HT1080 (cell line): ENCODE measurements around the gene KLC1. TPM values are rescaled to one million over a fixed set of nuclear protein-coding genes. Genes with fewer than 3 reads are reported as not detected.

Experiments used
- DNase-seq: peaks from one replicate; pipeline ENCODE4 v3.0.0-alpha.2; 2015; ENCODE audit warnings: low read depth
- total RNA-seq: library from RNA; depleted of rRNA; stranded (reverse); fragments of >200 nt; shearing (Covaris generic); gene quantifications from 2 replicates; pipeline ENCODE4 v1.2.3, GENCODE V29; 2014

The KLC1 gene
- total RNA-seq, 1 experiment from 2014 or later: 163 TPM

DNA sequence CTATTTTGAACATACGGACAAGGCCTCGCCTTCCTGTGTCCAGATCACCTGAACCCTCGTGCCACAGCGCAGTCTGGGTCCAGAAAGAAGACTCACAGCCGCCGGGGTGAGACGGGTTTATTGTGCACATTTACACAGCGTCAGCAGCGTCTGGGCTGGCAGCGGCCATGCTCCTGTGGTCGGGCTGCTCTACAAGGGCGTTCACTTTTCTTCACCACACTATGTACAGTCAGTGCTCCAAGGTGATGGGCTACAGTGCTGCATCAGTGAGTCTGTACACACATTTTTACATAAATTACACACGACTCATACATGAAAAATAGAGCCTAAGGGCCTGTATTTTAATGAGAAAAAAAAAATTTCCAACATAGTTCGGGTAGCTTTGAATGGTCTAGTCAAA, 104.6 kb downstream of the KLC1 start:
- DNase-seq: no peak

DNA sequence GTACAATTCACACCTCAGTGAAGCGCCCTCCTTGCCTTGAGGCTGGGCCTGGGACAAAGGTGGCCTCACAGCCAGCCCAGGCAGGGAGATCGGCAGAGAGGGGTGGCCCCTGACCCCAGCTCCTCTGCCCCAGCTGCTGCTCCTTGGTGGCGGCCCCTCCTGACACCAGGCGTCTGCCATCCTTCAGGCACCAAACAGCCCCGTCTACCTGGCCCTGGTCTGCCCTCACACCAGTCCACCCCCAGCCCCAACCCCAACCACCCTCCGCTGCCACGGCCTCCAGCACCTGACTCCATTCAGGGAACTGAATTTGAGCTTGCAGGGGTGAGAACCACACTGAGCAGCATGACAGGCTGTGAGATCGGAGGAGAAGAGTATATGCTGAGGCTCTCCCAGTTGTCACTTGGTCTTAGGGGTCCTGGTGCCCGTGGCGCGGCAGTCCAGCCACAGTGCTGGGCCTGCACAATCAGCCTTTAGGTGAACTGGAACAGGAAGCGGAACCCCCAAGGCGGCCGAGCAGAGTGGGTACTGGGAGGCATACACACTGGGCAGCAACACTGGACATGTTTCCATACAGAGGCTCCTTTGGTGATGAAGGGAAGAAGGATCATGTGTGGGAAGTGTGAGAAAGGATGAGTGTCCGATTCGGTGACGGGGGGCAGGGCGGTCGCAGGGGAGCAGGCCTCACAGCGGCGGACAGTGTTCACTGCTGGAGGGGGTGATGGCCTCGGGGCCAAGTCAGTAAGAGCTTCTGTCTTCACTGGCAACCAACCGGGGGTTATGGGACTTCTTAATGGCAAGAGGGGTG, 105.3 kb downstream of the KLC1 start:
- no peak for DNase-seq

GRCh38 chr14:103735022-103735421, 106.0 kb downstream of the KLC1 start:
- DNase-seq: no peak

- no peak for DNase-seq
These were observed 106.4 kb downstream of the KLC1 start for GRCh38 chr14:103735439-103735814.

- DNase-seq: no peak
These were observed 107.0 kb downstream of the KLC1 start for GRCh38 chr14:103735815-103736545.

- no peak for DNase-seq
These were observed 107.8 kb downstream of the KLC1 start for GRCh38 chr14:103736546-103737431.

DNA sequence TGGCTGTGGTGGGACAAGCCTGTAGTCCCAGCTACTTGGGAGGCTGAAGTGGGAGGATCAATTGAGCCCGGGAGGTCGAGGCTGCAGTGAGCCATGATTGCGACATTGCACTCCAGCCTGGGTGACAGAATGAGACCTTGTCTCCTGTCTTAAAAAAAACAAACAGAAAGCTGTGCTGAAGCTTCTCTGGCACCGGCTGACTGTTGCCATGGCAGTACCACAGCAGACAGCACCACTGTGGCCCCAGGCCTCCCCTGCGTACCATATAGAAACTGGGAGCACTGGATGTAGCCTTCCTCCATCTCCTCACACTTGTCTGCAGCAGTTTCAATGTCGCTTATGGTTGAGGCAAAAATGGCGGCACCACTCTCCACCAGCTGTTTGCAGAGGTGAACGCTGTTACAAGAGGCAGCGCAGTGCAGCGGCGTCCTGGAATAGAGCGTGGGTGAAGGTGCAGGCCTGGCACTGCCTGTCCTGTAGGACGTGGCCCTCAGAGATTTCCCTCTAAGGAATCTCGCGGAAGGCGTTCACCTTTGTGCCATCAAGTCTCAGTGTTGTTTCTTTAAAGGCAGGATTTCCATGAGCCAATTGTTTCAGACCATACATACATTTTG, 108.5 kb downstream of the KLC1 start:
- DNase-seq: no peak

DNA sequence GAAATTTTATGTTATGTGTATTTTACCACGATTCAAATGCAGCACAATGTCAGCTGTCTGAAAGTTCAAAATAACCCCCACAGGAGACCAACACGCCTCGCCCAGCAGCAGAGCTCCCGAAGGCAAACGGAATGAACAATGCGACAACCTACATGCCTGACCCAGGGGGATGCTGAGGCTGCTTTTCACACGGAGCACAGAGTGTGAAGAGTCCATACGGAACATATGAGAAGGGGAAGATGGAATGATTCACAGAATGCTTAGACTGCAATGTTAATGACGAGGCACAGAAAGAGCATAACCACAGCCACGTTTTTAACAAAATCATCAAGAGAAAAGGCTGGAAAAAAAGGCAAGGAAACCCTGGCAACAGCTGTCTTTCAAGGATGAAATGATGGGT, 109.2 kb downstream of the KLC1 start:
- DNase-seq: no peak

GRCh38 chr14:103738701-103739451, 109.9 kb downstream of the KLC1 start:
- DNase-seq: no peak

DNA sequence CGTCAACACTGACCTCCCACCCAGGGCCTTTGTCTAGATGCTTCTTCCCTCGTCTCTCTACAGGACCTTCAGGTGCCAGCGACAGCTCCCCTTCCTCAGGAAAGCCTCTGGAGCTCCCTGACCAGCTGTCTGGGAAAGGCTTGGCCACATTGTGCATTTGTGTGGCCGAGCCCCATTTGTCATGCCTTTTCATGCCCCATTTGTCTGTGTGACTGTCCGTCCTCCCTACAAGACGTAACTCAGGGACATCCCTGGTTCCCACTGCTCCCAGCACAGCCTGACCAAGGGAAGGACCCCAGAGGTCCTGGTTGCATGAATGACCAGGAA, 110.4 kb downstream of the KLC1 start:
- no peak for DNase-seq

GRCh38 chr14:103739793-103740501, 110.9 kb downstream of the KLC1 start:
- no peak for DNase-seq

GRCh38 chr14:103740991-103741689, 112.1 kb downstream of the KLC1 start:
- peak; percentile 51 for DNase-seq

GRCh38 chr14:103741876-103742275, 112.9 kb downstream of the KLC1 start:
- no peak for DNase-seq

GRCh38 chr14:103742499-103743255, 113.7 kb downstream of the KLC1 start:
- no peak for DNase-seq

GRCh38 chr14:103743691-103744090, 114.7 kb downstream of the KLC1 start:
- DNase-seq: no peak

DNA sequence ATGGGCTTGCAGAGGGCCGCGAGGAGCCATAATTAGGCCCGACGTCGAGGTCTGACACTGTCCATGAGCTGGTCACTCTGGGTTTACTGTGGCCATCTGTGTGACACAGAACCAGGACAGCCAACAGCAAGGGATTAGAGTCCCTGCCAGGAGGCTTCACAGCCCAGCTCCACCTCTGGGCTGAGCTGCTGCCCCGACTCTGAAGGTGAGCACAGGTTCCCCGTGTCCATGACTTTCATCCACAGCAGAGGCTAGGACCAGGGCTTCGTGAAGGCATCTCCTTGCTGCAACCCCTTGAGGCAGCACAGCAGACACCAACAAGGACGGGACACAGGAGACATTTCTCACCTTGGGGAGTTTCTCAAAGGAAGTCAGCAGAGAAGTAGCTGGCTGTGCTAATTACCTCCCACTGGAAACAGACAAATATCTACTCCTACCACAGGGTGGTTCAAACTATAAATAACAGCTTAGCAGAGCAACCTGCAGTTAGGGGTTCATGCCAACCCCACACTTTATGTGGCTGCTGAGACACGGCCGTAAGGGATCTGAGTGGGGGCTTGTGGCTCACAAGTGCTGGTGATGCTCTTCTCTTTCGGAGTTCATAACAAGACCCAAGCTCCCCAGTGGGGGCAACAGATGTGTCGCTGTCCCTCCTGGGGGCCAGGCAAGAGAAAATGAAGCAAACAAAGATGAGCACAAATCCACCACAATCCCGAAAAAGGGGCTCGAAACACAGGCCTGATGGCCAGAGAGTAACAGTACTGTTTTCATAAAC, 115.8 kb downstream of the KLC1 start:
- DNase-seq: no peak

DNA sequence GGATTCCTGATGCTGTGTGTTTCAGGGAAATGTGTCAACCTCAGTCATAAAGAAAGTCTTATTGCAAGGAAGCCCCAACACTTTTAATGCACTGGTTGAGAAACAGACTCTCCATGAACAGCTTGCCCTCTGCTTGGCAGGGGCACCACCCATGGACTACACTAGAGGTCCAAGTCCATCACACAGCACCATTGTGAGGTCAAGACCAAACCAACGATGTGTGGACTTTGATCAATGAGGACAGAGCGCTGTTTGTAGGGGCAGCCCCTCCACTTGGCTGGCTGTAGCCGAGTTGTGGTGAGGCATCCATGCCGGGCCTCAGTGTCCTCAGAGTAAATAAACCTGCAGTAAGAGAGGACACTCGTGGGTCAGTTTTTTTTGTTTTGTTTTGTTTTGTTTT, 116.4 kb downstream of the KLC1 start:
- no peak for DNase-seq

DNA sequence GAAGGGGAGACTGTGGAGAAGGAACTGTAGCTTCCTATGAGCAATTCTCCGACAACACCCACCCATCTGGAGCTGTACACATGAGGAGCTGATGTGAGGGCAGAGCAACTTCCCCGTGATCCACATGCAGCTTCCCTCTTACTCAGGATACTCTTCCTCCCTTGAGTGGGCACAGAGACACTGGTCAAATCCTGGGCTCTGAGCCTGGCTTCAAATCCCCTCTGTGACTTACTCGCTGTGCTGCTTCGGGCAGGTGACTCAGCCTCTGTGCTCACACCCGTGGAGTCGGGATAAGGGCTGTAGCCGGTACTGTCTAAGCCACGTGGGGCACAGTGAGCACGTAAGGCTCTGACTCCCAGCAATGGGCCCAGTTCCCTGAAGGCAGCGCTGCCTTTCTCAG, 117.7 kb downstream of the KLC1 start:
- DNase-seq: peak; percentile 16
